Tibial nerve (tissue), 4 donors: ENCODE data around the gene SLC23A2. TPM values are rescaled to one million over a fixed set of nuclear protein-coding genes. Genes with fewer than 3 reads are reported as not detected.

Experiments used
- DNase-seq, 2 donors: peaks; one replicate each; pipeline ENCODE4 v3.0.0-alpha.2; 2019; ENCODE audit warnings: low spot score in 2 of 2
- H3K27ac ChIP-seq, 4 donors: fragments of 200-600 bp; sonication (generic) in 3 of 4; one replicate each; pipeline ENCODE4 v1.5.1; 2017 to 2019; ENCODE audit warnings: mild to moderate bottlenecking in 1 of 4
- H3K27me3 ChIP-seq, 2 donors: fragments of 200-600 bp; sonication (generic) in 1 of 2; one replicate each; pipeline versions ENCODE4 v1.5.1 to v1.6.0; 2017 to 2019
- H3K36me3 ChIP-seq, 3 donors: fragments of 200-600 bp; sonication (generic); one replicate each; pipeline ENCODE4 v1.5.1; 2018 to 2019
- H3K4me1 ChIP-seq, 4 donors: fragments of 200-600 bp; sonication (generic) in 3 of 4; one replicate each; pipeline ENCODE4 v1.5.1; 2017 to 2019
- H3K4me3 ChIP-seq, 4 donors: fragments of 200-600 bp; sonication (generic) in 3 of 4; one replicate each; pipeline ENCODE4 v1.5.1; 2017 to 2019; ENCODE audit warnings: mild to moderate bottlenecking in 1 of 4, moderate library complexity in 1 of 4
- H3K9me3 ChIP-seq, 4 donors: fragments of 200-600 bp; sonication (generic) in 3 of 4; one replicate each; pipeline ENCODE4 v1.5.1; 2017 to 2019
- EP300 ChIP-seq, 2 donors: sonication (generic); formaldehyde crosslinking; IDR thresholded peaks; one replicate each; pipeline ENCODE4 v1.6.1; 2017; ENCODE audit warnings: antibody characterized with exemption in 2 of 2, mild to moderate bottlenecking in 1 of 2
- POLR2A ChIP-seq, 2 donors: fragments of 450-650 bp; IDR thresholded peaks; one replicate each; pipeline ENCODE4 v1.6.1; 2017; ENCODE audit warnings: antibody characterized with exemption in 2 of 2, mild to moderate bottlenecking in 2 of 2, moderate library complexity in 2 of 2
- WGBS, 2 donors: methylation state at CpG; one replicate each; pipeline ENCODE4 v1.1.5; 2018; 5-methylcytosine and 5-hydroxymethylcytosine counted together
- total RNA-seq, 4 donors: library from RNA; depleted of rRNA; stranded (reverse); fragments of >200 nt; gene quantifications; one replicate each; pipeline ENCODE4 v1.1.0, GENCODE V29; 2016
- TF ChIP-seq, protein P1 (sequence below), 5 experiments: fragments of 200-600 bp in 3 of 5; fragments of 450-650 bp in 2 of 5; sonication (generic) in 3 of 5; IDR thresholded peaks; one replicate each; pipeline ENCODE4 v1.5.1; 2016 to 2019; ENCODE audit warnings: antibody characterized with exemption in 5 of 5, mild to moderate bottlenecking in 3 of 5, moderate library complexity in 2 of 5

Gene SLC23A2
- total RNA-seq, 4 donors from 2014 or later, result 30.6 to 48.5 (median 40.6) TPM

DNA sequence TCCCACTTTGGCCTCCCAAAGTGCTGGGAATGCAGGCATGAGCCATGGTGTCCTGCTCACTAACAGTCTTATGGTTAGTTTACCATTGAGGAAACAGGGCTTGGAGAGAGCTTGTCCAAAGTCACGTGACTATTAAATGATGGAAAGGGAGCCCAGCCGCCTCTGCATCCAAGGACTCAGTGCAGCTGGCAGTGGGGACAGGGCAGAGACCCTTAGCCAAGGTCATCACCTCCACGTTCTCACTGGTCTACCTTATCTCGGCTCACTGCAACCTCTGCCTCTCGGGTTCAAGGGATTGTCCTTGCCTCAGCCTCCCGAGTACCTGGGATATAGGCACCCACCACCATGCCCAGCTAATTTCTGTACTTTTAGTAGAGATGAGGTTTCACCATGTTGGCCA lies 109.3 kb downstream of the SLC23A2 start:
- Histone ChIP-seq H3K4me1 (peaks cover 0 to 27% (median under 1%) of the 10 kb centered on the region in 4 donors), H3K9me3 (no peaks in the 10 kb centered on the region), H3K27ac (no peak overlapping the region), H3K27me3 (no peaks in the 10 kb centered on the region), H3K36me3 (peaks cover 0 to 44% (median 0%) of the 10 kb centered on the region in 3 donors), H3K4me3 (no peak overlapping the region)
- DNase-seq, result no peak
- no peak for TF ChIP-seq EP300 (IDR thresholded peaks at IDR 0.05)
- TF ChIP-seq, protein P1, sequence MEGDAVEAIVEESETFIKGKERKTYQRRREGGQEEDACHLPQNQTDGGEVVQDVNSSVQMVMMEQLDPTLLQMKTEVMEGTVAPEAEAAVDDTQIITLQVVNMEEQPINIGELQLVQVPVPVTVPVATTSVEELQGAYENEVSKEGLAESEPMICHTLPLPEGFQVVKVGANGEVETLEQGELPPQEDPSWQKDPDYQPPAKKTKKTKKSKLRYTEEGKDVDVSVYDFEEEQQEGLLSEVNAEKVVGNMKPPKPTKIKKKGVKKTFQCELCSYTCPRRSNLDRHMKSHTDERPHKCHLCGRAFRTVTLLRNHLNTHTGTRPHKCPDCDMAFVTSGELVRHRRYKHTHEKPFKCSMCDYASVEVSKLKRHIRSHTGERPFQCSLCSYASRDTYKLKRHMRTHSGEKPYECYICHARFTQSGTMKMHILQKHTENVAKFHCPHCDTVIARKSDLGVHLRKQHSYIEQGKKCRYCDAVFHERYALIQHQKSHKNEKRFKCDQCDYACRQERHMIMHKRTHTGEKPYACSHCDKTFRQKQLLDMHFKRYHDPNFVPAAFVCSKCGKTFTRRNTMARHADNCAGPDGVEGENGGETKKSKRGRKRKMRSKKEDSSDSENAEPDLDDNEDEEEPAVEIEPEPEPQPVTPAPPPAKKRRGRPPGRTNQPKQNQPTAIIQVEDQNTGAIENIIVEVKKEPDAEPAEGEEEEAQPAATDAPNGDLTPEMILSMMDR (IDR thresholded peaks at IDR 0.05), result no peak
- no peak for TF ChIP-seq POLR2A (IDR thresholded peaks at IDR 0.05)
- 95% methylated on average over 6 of the region's 6 CpGs for whole genome bisulfite sequencing, 2 donors

GRCh38 chr20:4891190-4891763 lies 110.0 kb downstream of the SLC23A2 start:
- WGBS, 2 donors, result 80 to 93% methylated on average over 7 of the region's 7 CpGs
- no peak for DNase-seq
- no peaks in the 10 kb centered on the region for H3K9me3 ChIP-seq
- H3K27ac ChIP-seq, result no peak overlapping the region
- H3K4me1 ChIP-seq, result peaks cover 0 to 22% (median 0%) of the 10 kb centered on the region in 4 donors
- no peak overlapping the region for H3K4me3 ChIP-seq
- TF ChIP-seq, protein P1 (IDR thresholded peaks at IDR 0.05), result no peak
- TF ChIP-seq EP300 (IDR thresholded peaks at IDR 0.05), result no peak
- peaks cover 0 to 48% (median 0%) of the 10 kb centered on the region in 3 donors for H3K36me3 ChIP-seq
- H3K27me3 ChIP-seq, result no peaks in the 10 kb centered on the region

GRCh38 chr20:4889446-4889845 lies 111.9 kb downstream of the SLC23A2 start:
- Histone ChIP-seq H3K4me1 (peaks cover 0 to 3% (median 0%) of the 10 kb centered on the region in 4 donors), H3K4me3 (no peak overlapping the region), H3K36me3 (peaks cover 0 to 48% (median 0%) of the 10 kb centered on the region in 3 donors), H3K27me3 (no peaks in the 10 kb centered on the region), H3K9me3 (no peaks in the 10 kb centered on the region), H3K27ac (no peak overlapping the region)
- no peak for TF ChIP-seq POLR2A (IDR thresholded peaks at IDR 0.05)
- no peak for TF ChIP-seq EP300 (IDR thresholded peaks at IDR 0.05)
- TF ChIP-seq, protein P1 (IDR thresholded peaks at IDR 0.05), result no peak
- no peak for DNase-seq
- WGBS, 2 donors, result 90 to 97% methylated on average over 7 of the region's 7 CpGs

GRCh38 chr20:4887586-4887985 lies 113.7 kb downstream of the SLC23A2 start:
- peaks cover 0 to 63% (median 0%) of the 10 kb centered on the region in 3 donors for H3K36me3 ChIP-seq
- 76 to 80% methylated on average over 11 of the region's 11 CpGs for WGBS, 2 donors
- DNase-seq, result no peak

More at GRCh38 chr20:4887586-4887985, 113.7 kb downstream of the SLC23A2 start:
- TF ChIP-seq EP300 (IDR thresholded peaks at IDR 0.05) (no peak), POLR2A (IDR thresholded peaks at IDR 0.05) (no peak)
- TF ChIP-seq, protein P1 (IDR thresholded peaks at IDR 0.05), result no peak
- Histone ChIP-seq H3K27me3 (no peaks in the 10 kb centered on the region), H3K4me1 (no peaks in the 10 kb centered on the region), H3K9me3 (no peaks in the 10 kb centered on the region), H3K27ac (no peak overlapping the region), H3K4me3 (no peak overlapping the region)
